Left cardiac atrium (tissue), 4 donors: ENCODE measurements around the gene RAD51B. TPM values are rescaled to one million over a fixed set of nuclear protein-coding genes. Genes with fewer than 3 reads are reported as not detected.
A peak's percentile ranks its signal among the peaks of the same experiment; 100 is the strongest.
"Not testable (repeated sequence)": the region's sequence is repeated elsewhere in the genome, so short reads cannot be mapped to it uniquely, and the experiment has no call there.

ENCODE experiments used
- ATAC-seq, 2 donors: fragments of 200-7000 bp; cut with Tn5 transposase; one replicate each; pipeline ENCODE4 v1.9.1; 2020; ENCODE audit warnings: mild to moderate bottlenecking in 2 of 2, moderate library complexity in 2 of 2
- DNase-seq: peaks from one replicate; pipeline ENCODE4 v3.0.0-alpha.2; 2020
- intact Hi-C, 2 donors: fragments of 100-400 bp; cut with DNase I; formaldehyde crosslinking; loops; one replicate each; pipeline versions ENCODE4 v1.14.1 to v1.15.1; 2022 to 2023
- total RNA-seq, 2 donors: library from RNA; stranded (reverse); fragmentation: NEBNext Ultra II Directional; extraction: Animal tissue kit (Norgen Biotek cat#: 25700); gene quantifications; one replicate each; pipeline ENCODE4 v1.2.1, GENCODE V29; 2021
- donor health status: DM: no; HTN: yes; CAD: no.
- donor health status: DM: no; HTN: yes; CAD: no; lungs with severe emphysema.
- donor health status: DM: yes; HTN: yes; CAD: no.
- donor health status: Dilated cardiomyopathy.

The RAD51B gene
- total RNA-seq, 2 donors from 2014 or later = 4.4 to 6.6 TPM

GRCh38 chr14:68085742-68086141, 266.2 kb downstream of the RAD51B start:
- DNase-seq (peak; percentile 21), ATAC-seq (peak in 1 of 2 donors; percentile 23)
- intact Hi-C loops = no loop called here

GRCh38 chr14:68088451-68088854, 268.9 kb downstream of the RAD51B start:
- no peak for DNase-seq
- no peak for ATAC-seq
- intact Hi-C loops = no loop called here

GRCh38 chr14:68089146-68089731, 269.7 kb downstream of the RAD51B start:
- intact Hi-C loops = no loop called here
- no peak for DNase-seq
- ATAC-seq = no peak

GRCh38 chr14:68094158-68094557, 274.6 kb downstream of the RAD51B start:
- DNase-seq = no peak
- intact Hi-C loops = no loop called here
- ATAC-seq = no peak

GRCh38 chr14:68094752-68095151, 275.2 kb downstream of the RAD51B start:
- DNase-seq (no peak), ATAC-seq (no peak)
- intact Hi-C loops = no loop called here

- ATAC-seq = no peak
- intact Hi-C loops = no loop called here
- DNase-seq = no peak
Measured at GRCh38 chr14:68097727-68098126, 278.1 kb downstream of the RAD51B start.

- ATAC-seq = no peak
- no peak for DNase-seq
- intact Hi-C loops = no loop called here
Measured at GRCh38 chr14:68098834-68099233, 279.3 kb downstream of the RAD51B start.

GRCh38 chr14:68099495-68100045, 280.0 kb downstream of the RAD51B start:
- intact Hi-C loops = no loop called here
- DNase-seq (no peak), ATAC-seq (no peak)

GRCh38 chr14:68101715-68102301, 282.2 kb downstream of the RAD51B start:
- ATAC-seq, intact Hi-C loops, DNase-seq: not testable (repeated sequence)

- no peak for ATAC-seq
- DNase-seq = no peak
- intact Hi-C loops = no loop called here
Measured at GRCh38 chr14:68103853-68104252, 284.3 kb downstream of the RAD51B start.

- intact Hi-C loops = no loop called here
- ATAC-seq (peak; percentile 68 to 99), DNase-seq (no peak)
Measured at GRCh38 chr14:68104518-68104917, 284.9 kb downstream of the RAD51B start.

- ATAC-seq = no peak
- no peak for DNase-seq
- intact Hi-C loops = no loop called here
Measured at GRCh38 chr14:68105816-68106215, 286.2 kb downstream of the RAD51B start.

- intact Hi-C loops = no loop called here
- ATAC-seq (no peak), DNase-seq (no peak)
Measured at GRCh38 chr14:68106456-68106855, 286.9 kb downstream of the RAD51B start.

- DNase-seq = no peak
- intact Hi-C loops = no loop called here
- no peak for ATAC-seq
Measured at GRCh38 chr14:68106905-68107304, 287.3 kb downstream of the RAD51B start.

- no peak for DNase-seq
- ATAC-seq = no peak
- intact Hi-C loops = no loop called here
Measured at GRCh38 chr14:68109132-68109900, 289.7 kb downstream of the RAD51B start.

GRCh38 chr14:68111097-68111852, 291.7 kb downstream of the RAD51B start:
- intact Hi-C loops = no loop called here
- DNase-seq (no peak), ATAC-seq (no peak)

GRCh38 chr14:68111853-68112270, 292.3 kb downstream of the RAD51B start:
- DNase-seq = no peak
- ATAC-seq = no peak
- intact Hi-C loops = no loop called here

- no peak for ATAC-seq
- intact Hi-C loops = no loop called here
- no peak for DNase-seq
Measured at GRCh38 chr14:68112442-68112841, 292.9 kb downstream of the RAD51B start.

GRCh38 chr14:68113343-68113930, 293.9 kb downstream of the RAD51B start:
- DNase-seq (no peak), ATAC-seq (no peak)
- intact Hi-C loops = no loop called here
